ACHN (cell line): ENCODE data around the gene LYST.
A peak's percentile ranks its signal among the peaks of the same experiment; 100 is the strongest.
"Not testable (repeated sequence)": the region's sequence is repeated elsewhere in the genome, so short reads cannot be mapped to it uniquely, and the experiment has no call there.

ENCODE experiments used
- DNase-seq: peaks from one replicate; pipeline ENCODE4 v3.0.0-alpha.2; 2015
- in situ Hi-C: cut with HindIII; loops from 2 replicates; pipeline ENCODE4 v1.10.0; 2017; ENCODE audit warnings: low sequenced_read_pairs, low pct_ligation_motif_present, low pct_unique_long_range_greater_than_20kb

LYST gene

DNA sequence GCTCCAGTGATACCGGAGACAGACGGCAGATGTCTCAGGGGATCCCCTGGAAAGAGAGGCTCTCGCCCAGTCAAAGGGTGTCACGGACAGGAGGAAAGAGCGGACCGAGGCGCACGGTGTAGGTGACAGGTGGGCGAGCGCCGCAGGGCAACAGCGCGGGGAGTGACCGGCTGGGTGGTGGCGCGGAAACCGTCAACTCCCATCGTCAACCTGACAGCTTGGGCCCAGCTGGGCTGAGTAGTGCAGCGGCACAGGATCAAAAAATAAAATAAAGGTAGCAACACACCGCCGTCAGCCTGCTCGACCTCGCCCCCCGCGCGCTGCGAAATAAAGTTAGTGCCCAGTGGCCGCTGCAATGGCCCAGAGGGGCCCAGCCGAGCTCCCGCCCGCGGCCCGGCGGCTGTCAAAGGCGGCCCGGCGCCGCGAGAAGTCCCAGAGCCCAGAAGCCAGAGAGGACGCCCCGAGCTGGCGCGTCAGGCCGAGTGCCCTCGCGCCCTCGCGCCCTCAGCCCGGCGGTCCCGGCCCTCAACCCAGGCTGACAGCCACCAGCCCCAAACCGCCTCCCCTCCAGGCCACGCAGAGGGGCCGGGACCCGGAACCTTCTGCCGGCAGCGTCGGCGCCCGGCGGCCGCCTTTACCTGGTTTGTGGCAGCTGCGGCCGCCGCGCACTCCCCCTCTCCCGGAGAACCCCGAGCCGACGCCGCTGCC is at the start of gene LYST:
Gene LYST, minus strand, starts transcription at position 702 of the 708 bp plus-strand sequence. CDS start 36,489 bp downstream, outside the sequence.
- peak; percentile 74 for DNase-seq
- in situ Hi-C loops = no loop called here

DNA sequence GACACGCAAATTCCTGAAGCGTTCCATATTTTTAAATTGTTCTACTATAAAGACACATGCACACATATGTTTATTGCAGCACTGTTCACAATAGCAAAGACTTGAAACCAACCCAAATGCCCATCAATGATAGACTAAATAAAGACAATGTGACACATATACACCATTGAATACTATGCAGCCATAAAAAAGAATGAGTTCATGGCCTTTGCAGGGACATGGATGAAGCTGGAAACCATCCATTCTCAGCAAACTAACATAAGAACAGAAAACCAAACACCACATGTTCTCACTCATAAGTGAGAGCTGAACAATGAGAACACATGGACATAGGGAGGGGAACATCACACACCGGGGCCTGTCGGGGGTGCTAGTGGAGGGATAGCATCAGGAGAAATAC is 48.8 kb upstream of the LYST start:
- DNase-seq, in situ Hi-C loops: not testable (repeated sequence)

DNA sequence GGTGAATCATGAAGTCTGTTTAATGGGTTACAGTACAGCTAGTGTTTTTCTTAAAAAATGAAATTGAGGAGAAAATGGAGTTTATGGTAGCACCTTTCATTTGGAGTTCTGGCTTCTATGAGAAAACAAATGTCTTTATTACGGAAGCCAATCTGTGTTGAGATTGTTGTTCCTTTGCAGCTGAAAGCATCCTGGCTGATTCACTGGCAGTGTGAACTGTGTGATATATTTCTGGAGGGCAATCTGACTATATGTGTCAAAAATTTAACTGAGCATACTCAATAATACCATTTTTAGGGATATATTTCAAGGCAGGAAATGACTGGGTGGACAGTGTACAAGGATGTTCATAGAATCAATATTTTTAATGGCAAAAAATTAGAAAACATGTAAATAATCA is 46.6 kb upstream of the LYST start:
- in situ Hi-C loops = no loop called here
- no peak for DNase-seq

GRCh38 chr1:235911876-235912275 is 45.2 kb upstream of the LYST start:
- in situ Hi-C loops = no loop called here
- no peak for DNase-seq

DNA sequence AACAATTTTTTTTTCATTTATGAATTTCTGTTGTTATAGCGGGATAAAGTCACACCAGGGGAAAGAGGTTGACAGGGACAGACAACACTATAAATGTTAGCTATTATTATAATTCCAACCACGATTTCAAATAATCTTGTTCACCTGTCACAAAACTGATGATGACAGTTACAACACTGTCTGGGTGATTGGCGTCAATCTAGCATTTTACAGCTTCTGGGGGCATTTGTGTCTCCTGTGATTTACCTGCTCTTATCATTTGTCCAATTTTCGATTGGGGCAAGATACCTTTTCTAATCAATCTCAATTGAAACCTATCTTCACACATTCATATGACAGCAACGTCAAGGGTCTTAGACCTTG is 44.6 kb upstream of the LYST start:
- no peak for DNase-seq
- in situ Hi-C loops = no loop called here

DNA sequence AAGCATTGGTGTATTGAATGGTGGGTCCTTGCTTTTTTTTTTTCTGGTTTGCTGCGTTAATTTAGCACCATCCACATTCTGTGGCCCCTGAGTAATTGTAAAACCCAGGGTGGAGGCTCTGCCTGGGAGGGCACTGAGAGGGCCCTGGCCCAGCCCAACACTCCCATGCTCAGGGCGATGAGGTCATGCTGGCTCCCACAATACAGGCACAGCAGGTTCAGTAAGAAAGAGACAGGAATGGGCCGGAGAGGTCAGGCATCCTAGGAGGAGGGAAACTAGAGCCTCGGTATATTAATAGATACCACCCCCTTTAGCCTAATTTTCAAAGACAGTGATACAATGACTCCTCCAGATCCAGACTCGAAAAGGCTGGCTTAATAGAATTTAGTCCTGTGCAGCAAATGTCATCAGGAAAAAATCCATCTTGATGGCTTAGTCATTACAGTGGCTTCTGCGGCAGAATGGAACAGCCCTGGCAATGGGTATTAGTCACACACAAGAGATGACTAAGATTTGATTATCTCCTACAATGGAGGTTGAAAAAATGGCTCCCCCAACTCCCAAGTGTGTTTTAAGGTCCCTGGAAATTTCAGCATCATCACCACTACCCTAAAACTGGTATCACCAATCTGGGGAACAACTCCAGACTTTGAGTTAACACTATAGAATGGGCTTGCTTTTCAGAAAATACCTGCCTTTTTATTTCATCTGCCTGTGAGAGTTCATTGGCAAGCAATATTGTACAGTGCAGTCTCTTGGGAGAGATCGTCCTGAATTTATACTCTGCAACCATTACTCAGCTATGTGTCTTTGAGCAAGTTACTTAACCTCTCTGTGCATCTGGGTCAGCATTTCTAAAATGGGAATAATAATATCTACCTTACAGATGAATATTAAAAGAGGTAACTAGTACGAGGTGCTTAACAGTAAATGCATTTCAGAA is 43.9 kb upstream of the LYST start:
- DNase-seq = peak; percentile 98
- in situ Hi-C loops = no loop called here

DNA sequence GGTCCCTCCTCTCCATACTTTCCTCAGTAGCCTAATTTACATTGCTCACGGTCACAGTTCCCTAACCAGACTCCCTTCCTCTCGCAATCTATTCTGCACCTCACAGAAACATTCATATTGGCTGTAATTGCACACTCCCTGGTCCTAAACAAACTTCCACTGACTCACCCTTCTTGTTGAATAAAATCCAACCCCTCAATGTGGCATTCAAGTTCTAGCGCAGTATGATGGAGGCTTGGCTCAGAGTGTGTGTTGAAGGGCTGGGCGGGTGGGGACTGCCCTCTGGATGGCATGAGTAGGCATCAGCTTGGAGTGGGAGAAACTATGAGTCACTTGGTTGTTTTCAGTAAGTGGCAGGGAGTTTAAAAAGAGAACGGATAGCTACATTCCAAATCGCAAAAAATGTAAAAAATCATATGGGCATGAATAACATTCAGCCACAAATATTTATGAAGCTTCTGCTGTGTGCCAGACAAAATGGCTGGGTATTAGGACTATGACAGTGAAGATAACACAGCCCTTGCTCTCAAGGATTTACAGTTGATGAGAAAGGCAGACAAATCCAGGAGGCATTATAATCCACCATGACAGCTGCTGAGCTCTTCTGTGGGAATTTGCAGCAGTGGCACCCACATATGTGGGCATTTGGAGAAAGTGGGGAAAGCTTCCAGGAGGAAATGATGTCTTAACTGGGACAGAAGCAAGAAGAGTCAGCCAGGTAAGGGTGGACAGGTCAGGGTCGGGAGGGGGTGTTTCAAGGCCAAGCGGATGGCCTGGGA is 42.2 kb upstream of the LYST start:
- in situ Hi-C loops = no loop called here
- peak; percentile 95 for DNase-seq

DNA sequence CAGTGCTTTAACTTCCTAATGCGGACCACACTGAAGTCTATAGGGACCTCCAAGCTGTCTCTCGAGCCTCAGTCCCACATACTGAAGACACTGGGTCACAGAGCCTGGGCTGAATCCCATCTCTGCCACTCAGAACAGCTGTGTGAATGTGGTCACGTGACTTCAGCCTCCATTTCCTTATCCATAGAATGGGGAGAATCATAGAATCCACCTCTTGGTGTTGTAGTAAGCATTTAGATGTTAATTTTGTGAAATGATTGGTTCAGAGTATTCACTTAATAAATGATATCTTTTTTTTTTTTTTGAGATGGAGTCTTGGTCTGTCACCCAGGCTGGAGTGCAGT is 41.2 kb upstream of the LYST start:
- no peak for DNase-seq
- in situ Hi-C loops = no loop called here

- in situ Hi-C loops = no loop called here
- DNase-seq = peak; percentile 94
Measured at GRCh38 chr1:235907187-235907896, 40.6 kb upstream of the LYST start.

DNA sequence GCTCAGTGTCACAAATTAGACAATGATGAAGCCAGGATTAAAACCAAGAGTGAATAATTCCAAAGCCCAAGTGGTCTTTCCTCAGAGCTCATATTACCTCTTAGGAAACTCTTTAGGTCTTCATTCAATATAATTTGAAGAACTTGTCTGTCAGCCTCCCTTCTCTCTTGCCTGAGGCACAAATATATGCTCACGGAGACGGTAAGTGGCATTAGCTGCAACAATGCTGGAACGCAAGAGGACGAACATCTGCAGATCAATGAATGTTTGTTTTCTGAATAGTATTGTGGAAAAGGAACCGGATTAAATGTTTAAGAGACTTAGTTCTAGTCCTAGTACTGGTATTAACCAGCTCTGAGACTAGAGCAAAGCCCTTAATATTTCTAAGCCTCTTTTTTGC is 39.7 kb upstream of the LYST start:
- in situ Hi-C loops = no loop called here
- no peak for DNase-seq

DNA sequence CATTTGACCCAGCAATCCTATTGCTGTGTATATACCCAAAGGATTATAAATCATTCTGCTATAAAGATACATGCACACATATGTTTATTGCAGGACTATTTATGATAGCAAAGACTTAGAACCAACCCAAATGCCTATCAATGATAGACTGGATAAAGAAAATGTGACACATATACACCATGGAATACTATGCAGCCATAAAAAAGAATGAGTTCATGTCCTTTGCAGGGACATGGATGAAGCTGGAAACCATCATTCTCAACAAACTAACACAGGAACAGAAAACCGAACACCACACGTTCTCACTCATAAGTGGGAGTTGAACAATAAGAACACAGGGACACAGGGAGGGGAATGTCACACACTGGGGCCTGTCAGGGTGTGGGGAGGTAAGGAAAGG is 37.1 kb upstream of the LYST start:
- DNase-seq, in situ Hi-C loops: not testable (repeated sequence)

- in situ Hi-C loops = no loop called here
Measured at GRCh38 chr1:235902677-235903542, 36.2 kb upstream of the LYST start.

GRCh38 chr1:235901461-235901860 is 34.8 kb upstream of the LYST start:
- DNase-seq = no peak
- in situ Hi-C loops = no loop called here

More at GRCh38 chr1:235902677-235903542, 36.2 kb upstream of the LYST start:
- peak; percentile 93 for DNase-seq

- no peak for DNase-seq
- in situ Hi-C loops = no loop called here
Measured at GRCh38 chr1:235898126-235898525, 31.4 kb upstream of the LYST start.

DNA sequence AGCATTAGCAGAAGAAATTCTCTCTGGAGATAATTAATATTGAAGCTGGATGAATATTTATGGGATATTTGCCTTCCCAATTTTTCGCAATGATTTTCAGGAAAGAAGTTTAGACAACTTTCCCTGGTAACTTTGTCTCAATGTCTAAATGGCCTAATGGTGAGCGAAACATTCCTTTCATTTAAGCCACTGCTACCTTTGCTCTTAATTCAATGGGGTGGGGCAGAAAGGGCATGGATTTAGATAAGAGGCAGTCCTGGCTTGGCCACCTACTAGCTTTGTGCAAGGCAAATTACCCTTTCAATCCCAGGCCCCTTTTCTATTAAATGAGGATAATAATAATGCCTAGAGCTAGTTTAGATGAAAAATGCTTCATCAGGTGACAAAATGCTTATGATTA is 27.1 kb upstream of the LYST start:
- in situ Hi-C loops = no loop called here
- DNase-seq = no peak

DNA sequence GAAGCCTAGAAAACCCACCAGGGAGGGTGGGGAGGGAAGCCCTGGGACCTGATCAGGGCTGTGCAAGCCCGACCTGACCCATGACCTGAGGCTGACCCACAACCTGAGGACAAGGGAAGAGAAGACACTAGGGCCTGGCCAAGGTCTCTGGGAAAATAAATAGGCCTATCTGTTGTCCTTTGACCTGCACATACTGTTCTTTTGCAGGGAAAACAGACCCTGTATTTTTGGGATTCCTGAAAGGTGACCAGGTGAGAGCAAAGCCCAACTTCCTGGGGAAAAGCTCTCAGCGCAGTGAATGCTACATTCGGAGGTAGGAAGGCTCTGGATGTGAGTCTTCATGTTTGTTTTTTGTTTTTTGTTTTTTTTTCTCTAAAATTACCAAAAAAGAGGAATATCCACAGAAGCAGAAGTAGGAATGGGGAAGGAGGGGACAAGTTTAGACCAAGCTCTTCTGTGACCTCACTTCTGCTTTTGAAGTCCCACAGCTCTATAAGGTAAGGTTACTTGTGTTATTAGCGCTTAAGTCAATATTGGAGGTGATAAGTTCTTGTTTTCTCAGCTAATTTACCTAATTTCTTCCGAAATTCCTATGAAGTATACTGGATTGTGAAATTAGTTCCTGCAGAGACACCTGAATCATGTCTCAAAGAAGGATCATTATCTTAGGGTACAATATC is 26.2 kb upstream of the LYST start:
- DNase-seq = no peak
- in situ Hi-C loops = no loop called here

DNA sequence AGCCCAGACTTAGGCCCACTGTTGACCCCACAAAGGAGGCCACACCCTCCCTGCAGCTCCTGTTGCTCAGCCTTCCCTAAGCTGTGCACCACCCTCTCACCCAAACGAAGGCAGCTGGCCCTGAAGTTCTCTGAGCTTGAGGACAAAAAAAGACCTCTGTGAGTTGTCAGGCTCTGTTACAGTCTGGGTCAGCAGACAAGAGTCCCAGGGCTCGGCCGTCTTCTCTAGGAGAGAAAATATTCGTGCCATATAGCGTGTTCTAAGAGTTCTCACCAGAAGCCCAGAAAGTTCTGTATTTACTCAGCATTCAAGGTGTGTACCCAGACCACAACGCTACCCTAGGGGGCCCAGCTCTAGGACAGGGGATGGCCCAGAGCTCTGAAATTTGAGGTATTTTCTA is 25.5 kb upstream of the LYST start:
- DNase-seq = no peak
- in situ Hi-C loops = no loop called here
